ENCODE results near the gene ANKRA2. TPM values are rescaled to one million over a fixed set of nuclear protein-coding genes. Genes with fewer than 3 reads are reported as not detected.
"Not testable (repeated sequence)": the region's sequence is repeated elsewhere in the genome, so short reads cannot be mapped to it uniquely, and the experiment has no call there.

ANKRA2 gene
- total RNA-seq, 1 donor from 2014 or later, result 12.9 TPM

DNA sequence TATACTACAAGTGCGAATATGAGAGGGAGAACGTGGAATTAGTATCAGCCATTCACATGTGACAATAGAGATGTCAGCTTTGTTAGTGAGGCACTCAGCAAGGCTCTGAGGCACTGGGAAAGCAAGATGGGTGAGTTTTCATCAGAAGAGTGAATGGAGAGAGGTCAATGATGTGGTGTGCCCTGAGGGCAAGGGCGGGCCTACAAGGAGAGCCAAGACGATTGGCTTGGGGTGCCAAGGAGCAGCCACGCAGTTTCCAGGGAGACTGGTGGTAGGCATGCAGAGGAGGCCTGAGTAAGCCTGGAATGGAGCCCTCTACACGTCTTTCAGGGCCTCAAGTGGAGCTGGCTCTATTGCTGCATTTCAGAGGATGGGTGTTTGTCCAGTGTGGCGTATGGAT lies 42.5 kb downstream of the ANKRA2 start:
- Mint-ChIP-seq H3K27ac (ENCODE audit: unreplicated experiment) (no peak overlapping the region), H3K4me1 (ENCODE audit: unreplicated experiment) (no peaks in the 10 kb centered on the region), H3K4me3 (ENCODE audit: unreplicated experiment) (no peak overlapping the region), H3K27me3 (ENCODE audit: unreplicated experiment) (no peaks in the 10 kb centered on the region), H3K9me3 (ENCODE audit: unreplicated experiment) (no peaks in the 10 kb centered on the region), H3K36me3 (ENCODE audit: low read depth, unreplicated experiment) (no peaks in the 10 kb centered on the region)
- DNase-seq (ENCODE audit: low spot score), result no peak
- TF ChIP-seq, protein P1, sequence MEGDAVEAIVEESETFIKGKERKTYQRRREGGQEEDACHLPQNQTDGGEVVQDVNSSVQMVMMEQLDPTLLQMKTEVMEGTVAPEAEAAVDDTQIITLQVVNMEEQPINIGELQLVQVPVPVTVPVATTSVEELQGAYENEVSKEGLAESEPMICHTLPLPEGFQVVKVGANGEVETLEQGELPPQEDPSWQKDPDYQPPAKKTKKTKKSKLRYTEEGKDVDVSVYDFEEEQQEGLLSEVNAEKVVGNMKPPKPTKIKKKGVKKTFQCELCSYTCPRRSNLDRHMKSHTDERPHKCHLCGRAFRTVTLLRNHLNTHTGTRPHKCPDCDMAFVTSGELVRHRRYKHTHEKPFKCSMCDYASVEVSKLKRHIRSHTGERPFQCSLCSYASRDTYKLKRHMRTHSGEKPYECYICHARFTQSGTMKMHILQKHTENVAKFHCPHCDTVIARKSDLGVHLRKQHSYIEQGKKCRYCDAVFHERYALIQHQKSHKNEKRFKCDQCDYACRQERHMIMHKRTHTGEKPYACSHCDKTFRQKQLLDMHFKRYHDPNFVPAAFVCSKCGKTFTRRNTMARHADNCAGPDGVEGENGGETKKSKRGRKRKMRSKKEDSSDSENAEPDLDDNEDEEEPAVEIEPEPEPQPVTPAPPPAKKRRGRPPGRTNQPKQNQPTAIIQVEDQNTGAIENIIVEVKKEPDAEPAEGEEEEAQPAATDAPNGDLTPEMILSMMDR (IDR thresholded peaks at IDR 0.05; ENCODE audit: unreplicated experiment), result no peak

DNA sequence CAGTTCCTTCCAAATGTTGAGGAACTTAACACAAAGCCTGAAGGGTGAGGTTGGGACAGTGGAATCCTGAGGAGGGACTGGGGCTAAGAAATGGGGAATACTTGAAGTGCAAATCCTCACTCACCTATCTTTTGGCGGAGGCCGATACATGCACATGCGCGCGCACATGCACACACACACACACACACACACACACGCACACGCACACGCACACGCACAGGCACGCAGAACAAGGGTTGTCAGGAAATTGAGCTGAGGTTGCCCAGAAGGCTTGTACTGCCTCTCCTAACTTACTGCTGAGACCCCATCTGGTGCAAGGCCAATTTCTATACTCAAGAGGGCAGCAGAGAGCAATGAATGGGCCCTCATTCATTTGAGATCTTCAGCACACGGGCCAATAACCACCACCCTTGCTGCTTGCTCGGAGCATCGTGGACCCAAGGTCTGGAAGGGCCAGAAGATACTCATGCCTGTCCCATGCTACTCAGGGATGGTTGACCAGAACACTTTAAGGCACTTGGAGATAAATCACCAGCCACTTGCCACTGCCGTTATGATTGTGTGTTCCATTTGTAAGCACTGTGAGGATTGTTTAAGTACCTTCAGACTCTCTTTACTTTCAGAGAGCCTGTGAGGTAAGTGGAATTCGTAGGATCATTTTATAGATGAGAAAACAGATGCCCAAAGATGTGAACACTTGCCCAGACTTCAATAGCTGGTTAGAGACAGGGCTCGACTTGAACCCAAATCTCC lies 45.7 kb downstream of the ANKRA2 start:
- Mint-ChIP-seq H3K27me3 (ENCODE audit: unreplicated experiment) (no peaks in the 10 kb centered on the region), H3K4me3 (ENCODE audit: unreplicated experiment) (peak overlapping the region; percentile 59), H3K9me3 (ENCODE audit: unreplicated experiment) (no peaks in the 10 kb centered on the region), H3K27ac (ENCODE audit: unreplicated experiment) (no peak overlapping the region), H3K4me1 (ENCODE audit: unreplicated experiment) (no peaks in the 10 kb centered on the region), H3K36me3 (ENCODE audit: low read depth, unreplicated experiment) (no peaks in the 10 kb centered on the region)
- TF ChIP-seq, protein P1 (IDR thresholded peaks at IDR 0.05; ENCODE audit: unreplicated experiment), result peak; percentile 65
- peak; percentile 75 for DNase-seq (ENCODE audit: low spot score)

DNA sequence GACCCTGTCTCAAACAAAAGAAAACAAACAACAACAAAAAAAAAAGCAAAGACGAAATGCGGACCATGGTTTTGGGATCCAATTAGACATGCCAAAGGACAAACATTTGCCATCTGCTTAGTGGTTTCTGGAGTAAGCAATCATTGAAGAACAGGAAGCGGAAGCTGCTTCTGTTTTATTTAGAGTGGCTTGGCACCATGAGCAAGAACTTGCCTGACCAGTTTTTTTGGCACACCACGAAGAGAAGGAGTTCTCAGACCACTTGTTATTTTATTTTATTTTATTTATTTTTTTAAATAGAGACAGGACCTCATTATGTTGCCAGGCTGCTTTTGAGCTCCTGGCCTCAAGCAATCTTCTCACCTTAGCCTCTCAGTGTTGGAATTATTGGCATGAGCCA lies 50.2 kb downstream of the ANKRA2 start:
- TF ChIP-seq, protein P1 (IDR thresholded peaks at IDR 0.05; ENCODE audit: unreplicated experiment), result no peak
- no peaks in the 10 kb centered on the region for H3K4me1 Mint-ChIP-seq (ENCODE audit: unreplicated experiment)
- no peaks in the 10 kb centered on the region for H3K9me3 Mint-ChIP-seq (ENCODE audit: unreplicated experiment)
- no peaks in the 10 kb centered on the region for H3K27me3 Mint-ChIP-seq (ENCODE audit: unreplicated experiment)
- H3K4me3 Mint-ChIP-seq (ENCODE audit: unreplicated experiment), result no peak overlapping the region
- no peak overlapping the region for H3K27ac Mint-ChIP-seq (ENCODE audit: unreplicated experiment)
- no peak for DNase-seq (ENCODE audit: low spot score)
- H3K36me3 Mint-ChIP-seq (ENCODE audit: low read depth, unreplicated experiment), result no peaks in the 10 kb centered on the region

DNA sequence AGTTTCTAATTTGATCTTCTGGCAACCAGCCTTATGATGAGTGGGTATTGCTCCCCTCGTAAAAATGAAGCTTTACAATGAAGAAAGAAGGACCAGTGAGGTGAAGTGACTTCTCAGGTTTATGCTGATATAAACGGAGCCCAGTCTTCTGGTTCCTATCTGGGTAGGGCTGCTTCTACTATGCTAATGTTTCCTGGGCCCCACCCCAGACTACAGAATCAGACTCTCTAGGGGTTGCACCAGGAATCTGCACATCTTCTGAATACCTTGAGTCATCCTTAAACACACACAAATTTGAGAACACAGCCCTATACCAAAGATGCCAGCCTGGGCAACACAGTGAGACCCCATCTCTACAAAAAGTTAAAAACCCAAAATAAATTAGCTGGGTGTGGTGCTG lies 51.0 kb downstream of the ANKRA2 start:
- TF ChIP-seq, protein P1 (IDR thresholded peaks at IDR 0.05; ENCODE audit: unreplicated experiment), result no peak
- Mint-ChIP-seq H3K4me3 (ENCODE audit: unreplicated experiment) (no peak overlapping the region), H3K9me3 (ENCODE audit: unreplicated experiment) (no peaks in the 10 kb centered on the region), H3K27ac (ENCODE audit: unreplicated experiment) (no peak overlapping the region), H3K4me1 (ENCODE audit: unreplicated experiment) (no peaks in the 10 kb centered on the region), H3K27me3 (ENCODE audit: unreplicated experiment) (no peaks in the 10 kb centered on the region), H3K36me3 (ENCODE audit: low read depth, unreplicated experiment) (no peaks in the 10 kb centered on the region)
- no peak for DNase-seq (ENCODE audit: low spot score)

DNA sequence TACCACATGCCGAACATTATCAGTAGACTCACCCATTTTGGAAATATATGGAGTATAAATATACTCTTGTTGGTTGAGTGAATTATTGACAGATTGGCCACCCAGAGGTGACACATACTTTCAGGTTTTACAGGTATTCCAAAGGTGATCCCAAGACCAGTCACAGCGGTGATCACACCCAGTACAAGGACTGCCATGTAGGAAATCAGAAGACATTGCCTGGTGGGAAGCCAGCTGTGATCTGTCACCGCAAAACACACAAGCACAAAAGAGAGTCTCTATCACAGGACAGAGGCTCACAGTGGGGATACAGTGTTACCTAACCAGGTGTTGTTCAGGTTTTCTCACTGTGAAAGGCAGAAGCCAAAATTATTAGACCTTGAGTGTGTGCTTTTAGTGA lies 51.4 kb downstream of the ANKRA2 start:
- TF ChIP-seq, protein P1 (IDR thresholded peaks at IDR 0.05; ENCODE audit: unreplicated experiment), result no peak
- Mint-ChIP-seq H3K36me3 (ENCODE audit: low read depth, unreplicated experiment) (no peaks in the 10 kb centered on the region), H3K4me3 (ENCODE audit: unreplicated experiment) (no peak overlapping the region), H3K27ac (ENCODE audit: unreplicated experiment) (no peak overlapping the region), H3K27me3 (ENCODE audit: unreplicated experiment) (no peaks in the 10 kb centered on the region), H3K9me3 (ENCODE audit: unreplicated experiment) (no peaks in the 10 kb centered on the region), H3K4me1 (ENCODE audit: unreplicated experiment) (no peaks in the 10 kb centered on the region)
- DNase-seq (ENCODE audit: low spot score), result no peak

DNA sequence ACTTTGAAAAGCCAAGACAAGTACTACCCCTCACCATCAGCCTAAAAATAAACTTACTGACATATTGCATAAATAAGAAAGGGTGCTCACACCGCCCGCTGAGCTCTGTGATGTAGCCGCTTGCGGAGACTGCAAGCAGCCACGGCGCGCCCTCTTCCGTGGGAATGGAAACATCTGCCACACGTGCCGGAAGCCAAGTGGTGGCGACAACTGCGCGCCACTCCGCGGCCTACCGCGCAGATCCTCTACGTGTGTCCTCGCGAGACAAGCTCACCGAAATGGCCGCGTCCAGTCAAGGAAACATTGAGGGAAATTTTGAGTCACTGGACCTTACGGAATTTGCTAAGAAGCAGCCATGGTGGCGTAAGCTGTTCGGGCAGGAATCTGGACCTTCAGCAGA lies 56.9 kb downstream of the ANKRA2 start:
- not testable (repeated sequence) for H3K27me3 Mint-ChIP-seq (ENCODE audit: unreplicated experiment); H3K4me3 Mint-ChIP-seq (ENCODE audit: unreplicated experiment); DNase-seq (ENCODE audit: low spot score); H3K27ac Mint-ChIP-seq (ENCODE audit: unreplicated experiment); H3K9me3 Mint-ChIP-seq (ENCODE audit: unreplicated experiment); H3K4me1 Mint-ChIP-seq (ENCODE audit: unreplicated experiment); H3K36me3 Mint-ChIP-seq (ENCODE audit: low read depth, unreplicated experiment)

All from endothelial cell (in vitro differentiated cells).